ENCODE measurements around the gene SLU7. TPM values are rescaled to one million over a fixed set of nuclear protein-coding genes. Genes with fewer than 3 reads are reported as not detected.

Gene SLU7
- total and polyA plus RNA-seq, 2 donors (not counting 3 experiments of a cell fraction or from before 2014, with no cell fraction given), result 10.2 to 48.2 TPM

DNA sequence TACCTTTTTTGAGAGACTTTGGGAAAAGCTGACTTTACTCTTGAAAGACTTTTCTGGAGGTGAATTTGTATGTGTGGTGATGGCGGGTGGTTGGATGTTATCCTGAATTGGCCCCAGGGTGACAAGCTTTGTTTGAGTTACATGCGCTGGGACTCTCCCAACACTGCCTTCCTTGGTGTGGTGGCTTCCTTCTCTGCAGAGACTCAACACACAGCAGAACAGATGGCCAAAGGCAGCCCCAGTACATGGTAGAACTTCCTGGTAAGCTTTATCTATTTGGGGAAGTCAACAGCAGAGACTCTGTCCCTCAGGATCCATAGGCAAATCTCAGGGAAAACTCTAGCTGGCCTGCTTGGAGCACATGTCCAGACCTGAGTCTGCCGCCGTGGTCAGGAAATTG lies 66.6 kb downstream of the SLU7 start:
- no peak overlapping the region for H3K4me2 ChIP-seq (ENCODE audit: insufficient read depth, low read length)
- H3K9ac ChIP-seq (replicated peaks; ENCODE audit: extremely low read depth, insufficient read depth, low read length), result no peak overlapping the region
- dilution Hi-C loops (cut with MboI; ENCODE audit: extremely low pct_ligation_motif_present, low sequenced_read_pairs) (no loop called here), intact Hi-C loops (cut with micrococcal nuclease) (no loop called here)
- no peaks in the 10 kb centered on the region for H4K20me1 ChIP-seq (replicated peaks; ENCODE audit: control insufficient read depth, extremely low read depth, insufficient read depth, low read length)
- no peaks in the 10 kb centered on the region for H3K9me3 ChIP-seq (replicated peaks; ENCODE audit: control insufficient read depth, insufficient read depth, low read length)
- no peaks in the 10 kb centered on the region for H3K36me3 ChIP-seq (ENCODE audit: control insufficient read depth in 2 of 2, extremely low read depth in 1 of 2, insufficient read depth in 2 of 2, low read length in 2 of 2)
- FAIRE-seq (no peak), DNase-seq (ENCODE audit: low read depth, low spot score) (no peak)
- no peaks in the 10 kb centered on the region for H3K79me2 ChIP-seq (ENCODE audit: control insufficient read depth, insufficient read depth, low read length)
- no peak overlapping the region for H2AFZ ChIP-seq (ENCODE audit: low read depth, low read length)
- ChIA-PET POLR2A (interaction anchor here (0.6 kb wide), 1 partner anchor 271 kb away, joined by 3 read pairs; no protein-coding TSS in a partner anchor), CTCF (interaction anchor here (1.0 to 1.9 kb wide), 4 partner anchors 10 to 331 kb away, joined by 3 to 6 read pairs (median 5); no protein-coding TSS in a partner anchor)
- no TSS peak for BruUV-seq (replicated peaks)
- no peak overlapping the region for H3K27ac ChIP-seq (ENCODE audit: insufficient read depth, low read depth, low read length)
- H3K27me3 ChIP-seq (ENCODE audit: control insufficient read depth in 2 of 2, insufficient read depth in 2 of 2, low read length in 2 of 2), result peaks cover 0 to 2% of the 10 kb centered on the region in 2 experiments
- H3K4me1 ChIP-seq (ENCODE audit: control insufficient read depth, extremely low read depth, insufficient read depth, low read length), result no peaks in the 10 kb centered on the region
- TF ChIP-seq, protein P1, sequence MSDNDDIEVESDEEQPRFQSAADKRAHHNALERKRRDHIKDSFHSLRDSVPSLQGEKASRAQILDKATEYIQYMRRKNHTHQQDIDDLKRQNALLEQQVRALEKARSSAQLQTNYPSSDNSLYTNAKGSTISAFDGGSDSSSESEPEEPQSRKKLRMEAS (IDR thresholded peaks at IDR 0.05; ENCODE audit: insufficient read depth, insufficient read length), result no peak
- TF ChIP-seq GATA2 (IDR thresholded peaks at IDR 0.05; ENCODE audit: insufficient read depth, insufficient read length, low read depth, low read length), result no peak
- no peak for TF ChIP-seq FOS (IDR thresholded peaks at IDR 0.05; ENCODE audit: borderline replicate concordance, insufficient read depth, low read length)
- no peak for TF ChIP-seq EZH2 (IDR thresholded peaks at IDR 0.05; ENCODE audit: borderline replicate concordance, low read depth, low read length, severe bottlenecking)
- no peak for TF ChIP-seq MYC (IDR thresholded peaks at IDR 0.05; ENCODE audit: low read depth, low read length)
- no peaks in the 10 kb centered on the region for H3K9me1 ChIP-seq (replicated peaks; ENCODE audit: control insufficient read depth, extremely low read depth, insufficient read depth, low read length)
- H3K4me3 ChIP-seq (replicated peaks in 1 of 3; ENCODE audit: insufficient read depth in 1 of 3, low read depth in 1 of 3, low read length in 3 of 3), result no peak overlapping the region

Other genes starting within 250 kb of the SLU7 start
- gene FABP6, start 189.6 kb downstream of the SLU7 start, total RNA-seq, result not detected in 2 replicates
- gene FABP6, start 189.6 kb downstream of the SLU7 start, polyA plus RNA-seq, result not detected in 2 replicates
- gene CCNJL, start 106.5 kb downstream of the SLU7 start, total RNA-seq, result 17.4 and 20.0 TPM in 2 replicates
- gene CCNJL, start 106.5 kb downstream of the SLU7 start, polyA plus RNA-seq, result 21.3 and 24.8 TPM in 2 replicates
- 0.53 TPM in 1 of 2 replicates, not detected in the other for gene C1QTNF2, start 48.5 kb downstream of the SLU7 start, total RNA-seq
- gene C1QTNF2, start 48.5 kb downstream of the SLU7 start, polyA plus RNA-seq, result 0.46 and 0.52 TPM in 2 replicates
- 2.6 and 2.7 TPM in 2 replicates for gene FAM200C, start 19.0 kb downstream of the SLU7 start, total RNA-seq
- 0.76 and 0.86 TPM in 2 replicates for gene FAM200C, start 19.0 kb downstream of the SLU7 start, polyA plus RNA-seq
- 139 and 140 TPM in 2 replicates for gene PTTG1, start 2.8 kb upstream of the SLU7 start, total RNA-seq
- gene PTTG1, start 2.8 kb upstream of the SLU7 start, polyA plus RNA-seq, result 157 and 173 TPM in 2 replicates